GM23338 (cell line): Measurements from ENCODE around the gene DGKD. TPM values are rescaled to one million over a fixed set of nuclear protein-coding genes. Genes with fewer than 3 reads are reported as not detected.

Source experiments
- ATAC-seq: fragments of 200-7000 bp; cut with Tn5 transposase; 3 replicates; pipeline ENCODE4 v1.9.1; 2020
- DNase-seq: peaks from one replicate; pipeline ENCODE4 v3.0.0-alpha.2; 2015; ENCODE audit warnings: low spot score
- H2AFZ ChIP-seq: fragments of 200-600 bp; sonication (generic); 2 replicates; pipeline ENCODE4 v1.8.0; 2016; ENCODE audit warnings: antibody characterized with exemption, mild to moderate bottlenecking, moderate library complexity
- H3F3A ChIP-seq: fragments of 200-600 bp; sonication (generic); replicated peaks from 2 replicates; pipeline ENCODE4 v1.8.0; 2017; ENCODE audit warnings: antibody characterized with exemption, mixed run types, low read depth
- H3K27ac ChIP-seq: fragments of 200-600 bp; sonication (generic); 2 replicates; pipeline ENCODE4 v1.6.1; 2016; ENCODE audit warnings: low read depth
- H3K27me3 ChIP-seq: fragments of 200-600 bp; sonication (generic); 2 replicates; pipeline ENCODE4 v1.8.0; 2016; ENCODE audit warnings: mild to moderate bottlenecking, mixed run types, moderate library complexity; ENCODE audit not compliant: insufficient read depth
- H3K36me3 ChIP-seq: fragments of 200-600 bp; sonication (generic); 2 replicates; pipeline ENCODE4 v1.8.0; 2016; ENCODE audit warnings: mild to moderate bottlenecking; ENCODE audit not compliant: insufficient read depth
- H3K4me1 ChIP-seq: fragments of 200-600 bp; sonication (generic); 2 replicates; pipeline ENCODE4 v1.8.0; 2016; ENCODE audit warnings: mild to moderate bottlenecking, moderate library complexity; ENCODE audit not compliant: insufficient read depth
- H3K4me2 ChIP-seq: fragments of 200-600 bp; sonication (generic); 2 replicates; pipeline ENCODE4 v1.7.1; 2017; ENCODE audit warnings: mixed run types
- H3K4me3 ChIP-seq: fragments of 200-600 bp; sonication (generic); 2 replicates; pipeline ENCODE4 v1.6.1; 2016; ENCODE audit warnings: mixed run types
- H3K79me2 ChIP-seq: fragments of 200-600 bp; sonication (generic); replicated peaks from 2 replicates; pipeline ENCODE4 v1.8.0; 2017; ENCODE audit warnings: mild to moderate bottlenecking; ENCODE audit not compliant: insufficient read depth
- H3K9me2 ChIP-seq: fragments of 200-600 bp; sonication (generic); 2 replicates; pipeline ENCODE4 v1.8.0; 2017; ENCODE audit not compliant: insufficient read depth
- H4K20me1 ChIP-seq: fragments of 200-600 bp; sonication (generic); replicated peaks from 2 replicates; pipeline ENCODE4 v1.8.0; 2017; ENCODE audit warnings: mild to moderate bottlenecking; ENCODE audit not compliant: insufficient read depth
- H3K27ac Mint-ChIP-seq: 2 replicates; pipeline ENCODE4 v1.8.0; 2020; ENCODE audit warnings: inconsistent platforms, mild to moderate bottlenecking, moderate library complexity, mixed read lengths
- H3K27me3 Mint-ChIP-seq: 3 replicates; pipeline ENCODE4 v1.8.0; 2022; ENCODE audit warnings: low read depth, mild to moderate bottlenecking, moderate library complexity, mixed read lengths, inconsistent platforms; ENCODE audit not compliant: insufficient read depth, poor library complexity
- H3K36me3 Mint-ChIP-seq: 3 replicates; pipeline ENCODE4 v1.8.0; 2021; ENCODE audit warnings: low read depth, mild to moderate bottlenecking, inconsistent platforms, moderate library complexity, mixed read lengths
- H3K4me1 Mint-ChIP-seq: 3 replicates; pipeline ENCODE4 v1.8.0; 2020; ENCODE audit warnings: mild to moderate bottlenecking, inconsistent platforms, mixed read lengths
- H3K4me3 Mint-ChIP-seq: 3 replicates; pipeline ENCODE4 v1.8.0; 2021; ENCODE audit warnings: moderate library complexity, mild to moderate bottlenecking, inconsistent platforms, mixed read lengths
- H3K9me3 Mint-ChIP-seq: 3 replicates; pipeline ENCODE4 v1.8.0; 2020; ENCODE audit warnings: moderate library complexity, mild to moderate bottlenecking, inconsistent platforms, mixed read lengths
- CTCF ChIP-seq, 2 experiments: fragments of 200-600 bp in 1 of 2; sonication (generic) in 1 of 2; conservative IDR thresholded peaks; 2 replicates each; pipeline versions ENCODE4 v1.5.1 to v1.6.1; 2016 to 2017; ENCODE audit warnings: antibody characterized with exemption in 2 of 2, low read depth in 2 of 2, mild to moderate bottlenecking in 2 of 2, moderate library complexity in 1 of 2
- ETS1 ChIP-seq: IDR thresholded peaks from 2 replicates; pipeline ENCODE4 v1.6.1; 2016; ENCODE audit warnings: antibody characterized with exemption
- EZH2 ChIP-seq: fragments of 200-600 bp; sonication (generic); IDR thresholded peaks from one replicate; pipeline ENCODE4 v1.8.0; 2017; ENCODE audit warnings: antibody characterized with exemption, mild to moderate bottlenecking, low read depth; ENCODE audit not compliant: unreplicated experiment
- EZH2phosphoT487 ChIP-seq: fragments of 200-600 bp; sonication (generic); IDR thresholded peaks from one replicate; pipeline ENCODE4 v1.8.1; 2018; ENCODE audit warnings: antibody characterized with exemption; ENCODE audit not compliant: unreplicated experiment
- JUNB ChIP-seq: IDR thresholded peaks from one replicate; pipeline ENCODE4 v1.6.1; 2016; ENCODE audit warnings: antibody characterized with exemption; ENCODE audit not compliant: unreplicated experiment
- NANOG ChIP-seq: IDR thresholded peaks from 2 replicates; pipeline ENCODE4 v1.6.1; 2016; ENCODE audit warnings: antibody characterized with exemption, borderline replicate concordance
- POLR2AphosphoS5 ChIP-seq: IDR thresholded peaks from 2 replicates; pipeline ENCODE4 v1.6.1; 2016; ENCODE audit warnings: antibody characterized with exemption, low read depth
- STAT1 ChIP-seq: IDR thresholded peaks from one replicate; pipeline ENCODE4 v1.6.1; 2016; ENCODE audit warnings: antibody characterized with exemption; ENCODE audit not compliant: unreplicated experiment
- ZNF114 ChIP-seq: fragments of 250-450 bp; sonication (Bioruptor Pico); IDR thresholded peaks from 2 replicates; pipeline ENCODE4 v1.5.0; 2020; ENCODE audit warnings: mild to moderate bottlenecking, moderate library complexity
- ZNF331 ChIP-seq: fragments of 250-450 bp; sonication (Bioruptor Pico); IDR thresholded peaks from 2 replicates; pipeline ENCODE4 v1.5.0; 2020; ENCODE audit warnings: low read depth, mild to moderate bottlenecking, moderate library complexity
- ZNF462 ChIP-seq: fragments of 250-450 bp; sonication (Bioruptor Pico); IDR thresholded peaks from 2 replicates; pipeline ENCODE4 v1.5.0; 2020; ENCODE audit warnings: mild to moderate bottlenecking, moderate library complexity
- polyA plus RNA-seq: library from polyadenylated mRNA; unstranded; fragments of >200 nt; fragmentation: Nextera tagmentation; extraction: Ambion mirVana; gene quantifications from 2 replicates; pipeline ENCODE4 v1.2.1, GENCODE V29; 2016
- total RNA-seq: library from RNA; depleted of rRNA; stranded (reverse); fragments of >200 nt; shearing (Covaris generic); gene quantifications from 2 replicates; pipeline ENCODE4 v1.2.3, GENCODE V29; 2014
- TF ChIP-seq, protein P1 (sequence below): IDR thresholded peaks from one replicate; pipeline ENCODE4 v1.6.1; 2018; ENCODE audit warnings: antibody characterized with exemption; ENCODE audit not compliant: unreplicated experiment

DGKD gene
- total and polyA plus RNA-seq, 2 experiments from 2014 or later: 11.1 to 23.4 TPM

DNA sequence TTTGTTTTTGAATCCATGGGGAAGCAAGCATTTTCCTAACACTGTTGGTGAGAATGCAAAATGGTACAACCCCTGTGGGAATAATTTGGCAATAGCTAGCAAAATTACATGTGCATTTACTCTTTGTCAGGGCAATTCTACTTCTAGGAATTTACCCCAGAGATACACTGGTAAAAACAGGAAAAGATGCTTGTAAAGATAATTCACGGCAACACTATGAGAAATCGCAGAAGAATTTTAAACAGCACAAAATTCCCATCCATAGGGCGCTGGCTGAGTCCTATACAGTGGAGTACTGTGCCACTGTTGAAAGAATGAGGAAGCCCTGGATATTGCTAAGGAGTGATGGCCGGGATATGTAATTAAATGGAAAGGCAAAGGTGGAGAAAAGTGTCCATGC lies 75.8 kb downstream of the DGKD start:
- Histone ChIP-seq H3K4me1 (no peaks in the 10 kb centered on the region), H3K79me2 (peaks cover 8% of the 10 kb centered on the region; the same call in 1 of the 2 replicates)
- no peak for ATAC-seq

More for the DNA sequence above, 75.8 kb downstream of the DGKD start:
- H3K27me3 ChIP-seq: no peaks in the 10 kb centered on the region
- Mint-ChIP-seq H3K27me3 (peaks cover 1% of the 10 kb centered on the region), H3K4me3 (no peak overlapping the region), H3K4me1 (peaks cover 3% of the 10 kb centered on the region; the same call in 1 of the 3 replicates), H3K27ac (no peak overlapping the region), H3K9me3 (no peaks in the 10 kb centered on the region; the same call in 2 of the 3 replicates), H3K36me3 (peaks cover 2% of the 10 kb centered on the region; the same call in 1 of the 3 replicates)
- H3K4me3 ChIP-seq: no peak overlapping the region
- no peak overlapping the region for H3K4me2 ChIP-seq
- no peaks in the 10 kb centered on the region for H3F3A ChIP-seq
- H4K20me1 ChIP-seq: no peaks in the 10 kb centered on the region; the same call in none of the 2 replicates
- H2AFZ ChIP-seq: no peak overlapping the region
- DNase-seq: no peak
- H3K9me2 ChIP-seq: 0 out of 2 replicates have a peak, but pooled peaks cover 4% of the 10 kb centered on the region
- no peaks in the 10 kb centered on the region for H3K36me3 ChIP-seq
- TF ChIP-seq EZH2phosphoT487 (no peak), STAT1 (no peak), NANOG (no peak), POLR2AphosphoS5 (no peak), ZNF462 (no peak), JUNB (no peak), ETS1 (no peak), ZNF331 (CRISPR knock-in tag) (no peak), ZNF114 (CRISPR knock-in tag) (no peak), CTCF (conservative IDR thresholded peaks at IDR 0.05; ENCODE audit: low read depth in 2 of 2) (no peak), EZH2 (no peak)
- TF ChIP-seq, protein P1, sequence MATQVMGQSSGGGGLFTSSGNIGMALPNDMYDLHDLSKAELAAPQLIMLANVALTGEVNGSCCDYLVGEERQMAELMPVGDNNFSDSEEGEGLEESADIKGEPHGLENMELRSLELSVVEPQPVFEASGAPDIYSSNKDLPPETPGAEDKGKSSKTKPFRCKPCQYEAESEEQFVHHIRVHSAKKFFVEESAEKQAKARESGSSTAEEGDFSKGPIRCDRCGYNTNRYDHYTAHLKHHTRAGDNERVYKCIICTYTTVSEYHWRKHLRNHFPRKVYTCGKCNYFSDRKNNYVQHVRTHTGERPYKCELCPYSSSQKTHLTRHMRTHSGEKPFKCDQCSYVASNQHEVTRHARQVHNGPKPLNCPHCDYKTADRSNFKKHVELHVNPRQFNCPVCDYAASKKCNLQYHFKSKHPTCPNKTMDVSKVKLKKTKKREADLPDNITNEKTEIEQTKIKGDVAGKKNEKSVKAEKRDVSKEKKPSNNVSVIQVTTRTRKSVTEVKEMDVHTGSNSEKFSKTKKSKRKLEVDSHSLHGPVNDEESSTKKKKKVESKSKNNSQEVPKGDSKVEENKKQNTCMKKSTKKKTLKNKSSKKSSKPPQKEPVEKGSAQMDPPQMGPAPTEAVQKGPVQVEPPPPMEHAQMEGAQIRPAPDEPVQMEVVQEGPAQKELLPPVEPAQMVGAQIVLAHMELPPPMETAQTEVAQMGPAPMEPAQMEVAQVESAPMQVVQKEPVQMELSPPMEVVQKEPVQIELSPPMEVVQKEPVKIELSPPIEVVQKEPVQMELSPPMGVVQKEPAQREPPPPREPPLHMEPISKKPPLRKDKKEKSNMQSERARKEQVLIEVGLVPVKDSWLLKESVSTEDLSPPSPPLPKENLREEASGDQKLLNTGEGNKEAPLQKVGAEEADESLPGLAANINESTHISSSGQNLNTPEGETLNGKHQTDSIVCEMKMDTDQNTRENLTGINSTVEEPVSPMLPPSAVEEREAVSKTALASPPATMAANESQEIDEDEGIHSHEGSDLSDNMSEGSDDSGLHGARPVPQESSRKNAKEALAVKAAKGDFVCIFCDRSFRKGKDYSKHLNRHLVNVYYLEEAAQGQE: no peak
- no peak overlapping the region for H3K27ac ChIP-seq
